HG03521 (cell line): Measurements from ENCODE around the gene PRPF40A.

Source experiments
- ATAC-seq: cut with Tn5 transposase; IDR thresholded peaks from one replicate; pipeline ENCODE4 v1.9.1; 2021; ENCODE audit warnings: mild to moderate bottlenecking, moderate library complexity; ENCODE audit not compliant: unreplicated experiment

The PRPF40A gene

GRCh38 chr2:152655880-152656279, 61.4 kb downstream of the PRPF40A start:
- no peak for ATAC-seq

- no peak for ATAC-seq
Observed at GRCh38 chr2:152651834-152652233, 65.4 kb downstream of the PRPF40A start.

- ATAC-seq, result no peak
Observed at GRCh38 chr2:152650768-152651371, 66.4 kb downstream of the PRPF40A start.

- ATAC-seq, result no peak
Observed at GRCh38 chr2:152649997-152650396, 67.3 kb downstream of the PRPF40A start.

GRCh38 chr2:152648336-152648735, 68.9 kb downstream of the PRPF40A start:
- ATAC-seq, result no peak

GRCh38 chr2:152647552-152647951, 69.7 kb downstream of the PRPF40A start:
- ATAC-seq, result no peak

- ATAC-seq, result no peak
Observed at GRCh38 chr2:152646775-152647174, 70.5 kb downstream of the PRPF40A start.

- no peak for ATAC-seq
Observed at GRCh38 chr2:152646264-152646663, 71.0 kb downstream of the PRPF40A start.

GRCh38 chr2:152644189-152644873, 72.9 kb downstream of the PRPF40A start:
- no peak for ATAC-seq

- ATAC-seq, result no peak
Observed at GRCh38 chr2:152638590-152638989, 78.7 kb downstream of the PRPF40A start.

GRCh38 chr2:152638056-152638455, 79.2 kb downstream of the PRPF40A start:
- no peak for ATAC-seq

GRCh38 chr2:152637251-152637650, 80.0 kb downstream of the PRPF40A start:
- no peak for ATAC-seq

- peak; percentile 78 for ATAC-seq
Observed at GRCh38 chr2:152635635-152636298, 81.5 kb downstream of the PRPF40A start.

GRCh38 chr2:152632736-152633135, 84.5 kb downstream of the PRPF40A start:
- no peak for ATAC-seq

- no peak for ATAC-seq
Observed at GRCh38 chr2:152630466-152630865, 86.8 kb downstream of the PRPF40A start.

GRCh38 chr2:152629202-152629601, 88.1 kb downstream of the PRPF40A start:
- no peak for ATAC-seq

- ATAC-seq, result no peak
Observed at GRCh38 chr2:152627351-152627957, 89.8 kb downstream of the PRPF40A start.

GRCh38 chr2:152626911-152627339, 90.3 kb downstream of the PRPF40A start:
- no peak for ATAC-seq

- no peak for ATAC-seq
Observed at GRCh38 chr2:152624805-152625204, 92.5 kb downstream of the PRPF40A start.

GRCh38 chr2:152623775-152624174, 93.5 kb downstream of the PRPF40A start:
- ATAC-seq, result no peak

- no peak for ATAC-seq
Observed at GRCh38 chr2:152623076-152623740, 94.1 kb downstream of the PRPF40A start.
